NCI-H1048 (cell line): ENCODE results near the gene DRD2.

Experiments
- DNase-seq: peaks from one replicate; lab custom pipeline; 2025; lab: John Stamatoyannopoulos, UW

Gene DRD2

DNA sequence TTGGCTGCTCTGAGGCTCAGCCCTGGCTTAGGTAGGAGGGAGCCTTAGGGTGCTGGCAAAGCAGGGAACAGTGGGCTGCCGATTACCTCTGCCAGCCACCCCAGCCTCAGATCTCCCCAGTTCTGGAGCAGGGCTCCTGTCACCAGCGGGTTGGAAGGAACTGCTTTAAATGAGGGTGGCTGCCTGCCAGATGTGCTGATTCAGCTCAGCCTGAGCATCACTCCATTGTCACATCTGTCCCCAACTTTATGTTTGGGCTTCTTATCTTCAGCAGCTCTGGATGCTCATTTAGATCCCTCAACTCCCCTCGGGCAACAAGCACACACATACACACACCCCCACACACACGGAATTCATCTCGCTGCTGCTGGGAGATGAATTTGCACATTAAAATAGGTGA, 104.6 kb downstream of the DRD2 start:
- DNase-seq = no peak

DNA sequence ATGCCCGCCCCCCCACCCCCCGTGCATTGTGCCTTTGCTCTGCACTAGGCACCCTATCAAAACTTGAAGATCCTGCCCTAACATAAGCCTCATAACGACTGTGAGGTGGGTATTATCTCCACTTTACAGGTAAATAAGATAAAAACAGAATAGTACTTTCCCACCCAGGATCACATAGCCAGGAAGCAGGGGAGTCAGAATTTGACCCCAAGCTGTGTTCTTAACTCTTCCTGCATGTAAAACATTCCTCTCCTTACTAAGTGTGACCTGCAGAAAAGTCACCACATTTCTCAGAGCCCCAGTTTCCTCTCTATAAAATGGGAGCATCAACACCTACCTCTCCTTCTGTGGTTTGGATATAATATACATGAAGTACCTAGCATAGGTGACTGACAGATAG, 105.8 kb downstream of the DRD2 start:
- no peak for DNase-seq

DNA sequence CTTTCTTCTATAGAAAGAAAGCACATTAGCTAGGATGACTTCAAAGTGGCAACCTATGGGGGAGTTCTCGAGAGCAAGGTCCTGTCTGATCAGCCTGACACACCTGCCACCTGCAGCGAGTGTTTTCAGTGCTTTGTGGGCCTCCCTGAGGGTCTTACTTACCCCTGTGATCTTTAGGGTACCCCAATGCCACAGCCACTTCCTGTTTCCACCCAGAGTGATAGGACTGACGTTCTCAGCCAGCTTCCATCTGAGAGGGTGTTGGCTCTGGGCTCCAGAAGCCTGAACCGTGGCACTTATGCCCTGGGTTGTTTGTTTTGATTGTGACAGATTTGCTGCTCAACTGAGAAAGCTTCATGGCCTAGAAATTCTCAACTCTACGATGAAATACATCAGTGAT, 109.3 kb downstream of the DRD2 start:
- DNase-seq = no peak

DNA sequence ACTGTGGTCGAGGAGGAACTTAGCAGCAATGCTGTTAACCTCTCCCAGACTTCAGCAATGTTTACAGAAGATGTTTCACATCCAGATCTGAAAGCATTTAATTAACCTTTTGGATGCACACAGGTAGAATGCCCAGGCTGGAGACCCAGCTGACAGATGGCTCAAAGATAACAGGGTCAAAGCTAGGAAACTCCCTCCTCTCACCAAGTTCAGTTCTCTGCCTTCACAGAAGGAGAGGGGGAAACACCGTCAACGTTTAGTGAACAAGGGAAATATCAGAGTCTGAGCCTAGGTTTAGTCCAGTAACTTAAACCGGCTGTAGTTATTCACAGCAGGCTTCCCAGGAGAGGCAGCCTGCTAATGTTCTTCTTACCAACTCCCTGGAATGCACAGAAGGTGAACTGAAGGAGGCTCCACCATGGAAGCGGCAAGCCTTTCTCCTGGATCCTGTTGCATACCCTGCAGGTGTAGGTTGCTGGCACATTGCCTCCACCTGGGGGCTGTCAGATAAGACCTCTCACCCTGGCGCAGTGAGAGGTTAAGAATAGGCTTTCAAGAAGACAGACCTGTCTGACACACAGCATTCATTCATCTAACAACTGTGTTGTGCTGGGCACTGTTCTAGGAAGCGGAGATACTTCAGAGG, 111.1 kb downstream of the DRD2 start:
- no peak for DNase-seq

DNA sequence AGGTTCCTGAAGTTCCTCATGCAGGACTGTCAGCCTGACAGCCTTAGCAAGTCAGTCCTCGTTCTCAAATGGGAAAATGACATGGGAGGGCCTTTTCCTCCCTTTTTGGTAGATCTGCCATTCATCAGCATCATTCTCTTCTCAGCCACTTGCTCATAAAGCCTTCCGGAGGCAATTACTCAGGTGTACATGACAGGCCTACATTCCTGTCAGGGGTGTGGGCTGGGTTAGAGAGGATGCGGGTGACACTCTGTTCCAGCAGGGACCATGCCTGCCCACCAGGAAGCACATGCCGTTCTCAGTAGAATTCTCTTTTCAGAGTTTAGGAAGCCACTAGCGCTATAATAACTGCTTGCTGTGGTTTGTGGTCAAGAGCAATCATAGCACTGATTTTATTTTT, 111.8 kb downstream of the DRD2 start:
- DNase-seq = no peak
